T-helper 2 cell treated with Interferon-gamma antibody and Interleukin-4, amounts not matched to agents 100 ng/mL and 5 ng/mL, for 36 hours (primary cell): Measurements from ENCODE around the gene DCTN4. TPM values are rescaled to one million over a fixed set of nuclear protein-coding genes. Genes with fewer than 3 reads are reported as not detected.
"Not testable (repeated sequence)": the region's sequence is repeated elsewhere in the genome, so short reads cannot be mapped to it uniquely, and the experiment has no call there.

ENCODE experiments used
- intact Hi-C: fragments of 100-400 bp; cut with micrococcal nuclease; formaldehyde crosslinking; loops from one replicate; pipeline ENCODE4 v1.15.1; 2023
- total RNA-seq: library from RNA; stranded (reverse); gene quantifications from 2 replicates; pipeline ENCODE4 v1.2.3, GENCODE V29; 2022

The DCTN4 gene
- total RNA-seq: 40.6 and 42.0 TPM in 2 replicates

DNA sequence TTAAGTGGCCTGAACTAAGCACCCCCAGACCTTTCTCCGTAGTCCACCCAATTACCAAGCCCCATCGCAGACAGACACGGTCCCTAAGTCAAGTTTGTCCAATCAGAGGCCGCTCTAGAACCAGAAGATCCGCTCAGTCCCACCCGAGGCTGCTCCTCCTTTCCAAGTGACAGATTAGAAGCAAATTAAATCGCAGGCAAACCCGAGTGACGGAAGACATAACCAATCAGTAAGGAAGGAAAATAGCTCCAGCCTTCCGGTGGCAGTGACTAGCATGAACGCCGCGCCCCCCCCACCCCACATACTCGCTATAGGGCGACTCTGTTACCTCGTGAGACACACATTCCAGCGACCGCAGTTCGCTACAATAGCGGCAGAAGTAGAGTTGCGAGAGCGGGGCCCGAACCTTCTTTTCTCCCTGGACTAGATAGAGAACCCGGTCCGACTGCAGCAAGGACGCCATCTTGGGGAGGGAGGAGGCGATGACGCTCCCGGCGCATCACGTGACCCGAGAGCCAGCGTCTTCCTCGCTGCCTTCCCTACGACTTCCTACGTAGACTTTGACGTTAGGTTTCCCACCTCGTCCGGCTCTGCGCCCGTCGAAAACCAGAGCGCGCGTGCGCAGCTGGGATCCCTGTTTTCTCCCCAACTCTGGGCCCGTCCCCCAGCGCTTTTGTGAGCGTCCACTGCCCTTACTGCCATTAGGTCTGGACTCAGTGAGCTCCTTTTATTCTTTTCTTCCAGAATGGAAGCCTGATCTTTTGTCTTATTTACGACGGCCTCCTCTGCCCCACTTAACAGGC, at the start of gene DCTN4:
TSS of gene DCTN4 (minus strand) at position 487 of the 803 bp plus-strand sequence. CDS start at position 463, 24 bp downstream.
- intact Hi-C loops: loop anchor here (1.0 to 5.0 kb wide), 9 partner anchors 21 to 494 kb away; partner anchors contain the start of genes GM2A, RBM22, RPS14 and TCOF1

DNA sequence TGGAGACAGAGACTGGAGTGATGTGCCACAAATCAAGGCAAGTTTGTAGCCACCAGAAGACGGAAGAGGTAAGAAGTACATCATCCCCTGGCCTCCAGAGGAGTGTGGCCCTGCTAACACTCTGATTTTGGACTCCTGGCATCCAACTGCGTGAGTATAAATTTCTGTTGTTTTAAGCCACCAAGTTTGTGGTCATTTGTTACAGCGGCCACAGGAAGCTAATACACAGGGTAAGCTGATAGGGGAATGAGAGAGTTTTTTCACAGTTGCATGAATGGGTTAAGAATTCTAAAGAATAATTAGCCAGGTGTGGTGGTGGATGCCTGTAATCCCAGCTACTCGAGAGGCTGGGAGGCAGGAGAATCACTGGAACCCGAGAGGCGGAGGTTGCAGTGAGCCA, 45.6 kb upstream of the DCTN4 start:
- intact Hi-C loops: no loop called here

DNA sequence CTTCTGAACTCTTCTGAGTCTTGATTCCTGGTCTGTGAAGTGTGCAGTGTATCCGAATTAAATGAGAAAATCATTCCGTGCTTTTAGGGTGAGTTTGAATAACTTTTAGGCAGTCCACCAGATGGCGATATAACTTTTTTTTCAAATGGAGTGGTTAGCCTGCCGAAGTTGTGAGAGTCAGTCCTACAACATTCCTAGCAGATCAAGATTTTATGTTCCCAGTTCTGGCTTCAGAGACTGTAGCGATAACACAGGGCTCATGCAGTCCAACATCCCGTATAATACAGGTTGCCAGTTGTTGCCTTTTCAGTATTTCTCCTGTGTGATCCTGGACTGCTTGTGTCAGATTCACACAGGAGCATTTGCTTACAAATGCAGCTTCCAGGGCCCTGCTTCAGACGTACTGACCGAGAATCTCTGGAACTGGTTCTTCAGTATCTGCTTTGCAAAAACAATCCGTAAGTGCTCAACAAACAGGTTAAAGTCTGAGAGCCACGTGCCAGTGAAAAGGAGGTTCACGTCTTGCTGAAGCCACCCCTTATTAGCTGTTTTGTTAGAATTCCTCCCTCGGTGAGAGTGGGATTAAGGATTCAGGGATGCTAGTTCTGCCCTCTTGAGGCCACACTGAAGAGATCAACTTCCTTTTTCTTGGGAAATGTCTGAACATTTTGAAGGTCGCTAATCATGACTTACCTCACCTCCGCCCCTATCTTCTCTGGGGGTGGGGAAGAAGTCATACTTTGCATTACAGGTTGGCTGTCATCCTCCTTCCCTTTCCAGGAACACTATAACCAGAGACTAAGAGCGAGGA, 42.5 kb upstream of the DCTN4 start:
- intact Hi-C loops: loop anchor here (1.0 kb wide), 2 partner anchors 46 to 240 kb away; no protein-coding TSS in a partner anchor

DNA sequence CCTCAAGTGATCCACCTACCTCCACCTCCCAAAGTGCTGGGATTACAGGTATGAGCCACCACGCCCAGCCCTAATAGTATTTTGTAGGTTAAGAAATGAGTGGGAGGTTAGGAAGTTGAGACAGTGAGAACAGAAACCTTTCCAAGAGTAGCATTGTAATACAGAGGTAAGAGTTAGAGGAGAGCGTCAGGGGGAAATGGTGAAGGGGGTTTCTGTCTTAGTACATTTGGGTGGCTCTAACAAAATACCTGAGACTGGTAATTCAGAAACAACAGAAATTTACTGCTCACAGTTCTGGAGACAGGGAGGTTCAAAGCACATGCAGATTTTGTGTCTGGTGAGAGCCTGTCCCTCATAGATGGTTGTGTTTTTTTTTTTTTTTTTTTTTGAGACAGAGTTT, 38.6 kb upstream of the DCTN4 start:
- intact Hi-C loops: no loop called here

DNA sequence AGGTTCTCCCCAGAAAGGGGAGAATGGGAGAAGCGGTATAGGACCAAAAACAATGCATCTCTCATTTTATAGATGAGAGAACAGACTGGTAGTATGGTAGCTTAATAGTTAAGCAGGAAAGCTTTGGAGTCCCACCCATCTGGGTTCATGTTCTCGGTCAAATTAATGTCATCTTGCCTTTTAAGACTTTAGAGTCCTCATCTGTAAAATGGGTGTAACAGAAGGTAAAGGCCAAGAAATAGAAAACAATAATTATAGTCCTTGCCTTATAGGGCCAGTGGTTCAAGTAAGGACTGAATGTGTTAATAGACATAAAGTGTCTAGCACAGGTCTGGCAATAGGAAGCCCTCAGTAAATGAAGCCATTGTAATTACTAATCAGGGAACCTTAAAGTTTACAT, 36.1 kb upstream of the DCTN4 start:
- intact Hi-C loops: no loop called here

DNA sequence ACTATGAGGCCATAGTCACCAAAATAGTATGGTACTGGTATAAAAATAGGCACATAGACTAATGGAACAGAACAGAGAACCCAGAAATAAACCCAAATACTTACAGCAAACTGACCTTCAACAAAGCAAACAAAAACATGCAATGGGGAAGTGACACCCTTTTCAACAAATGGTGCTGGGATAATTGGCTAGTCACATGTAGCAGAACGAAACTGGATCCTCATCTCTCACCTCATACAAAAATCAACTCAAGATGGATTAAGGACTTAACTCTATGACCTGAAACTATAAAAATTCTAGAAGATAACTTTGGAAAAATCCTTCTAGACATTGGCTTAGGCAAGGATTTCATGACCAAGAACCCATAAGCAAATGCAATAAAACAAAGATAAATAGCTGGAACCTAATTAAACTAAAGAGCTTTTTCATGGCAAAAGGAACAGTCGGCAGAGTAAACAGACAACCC, 34.6 kb upstream of the DCTN4 start:
- intact Hi-C loops: not testable (repeated sequence)

DNA sequence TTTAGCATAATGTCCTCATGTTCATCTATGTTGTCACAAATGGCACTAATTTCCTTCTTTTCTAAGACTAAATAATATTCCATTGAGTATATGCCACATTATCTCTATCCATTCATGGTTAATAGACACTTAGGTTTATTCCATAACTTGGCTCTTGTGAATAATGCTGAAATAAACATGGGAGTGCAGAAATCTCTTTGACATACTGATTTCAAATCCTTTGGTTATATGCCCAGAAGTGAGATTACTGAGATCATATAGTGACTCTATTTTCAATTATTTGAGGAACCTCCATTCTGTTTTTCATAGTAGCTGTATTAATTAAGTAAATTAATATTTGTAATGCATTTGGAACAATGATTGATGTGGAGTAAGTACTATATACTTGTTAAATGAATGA, 32.7 kb upstream of the DCTN4 start:
- intact Hi-C loops: no loop called here

DNA sequence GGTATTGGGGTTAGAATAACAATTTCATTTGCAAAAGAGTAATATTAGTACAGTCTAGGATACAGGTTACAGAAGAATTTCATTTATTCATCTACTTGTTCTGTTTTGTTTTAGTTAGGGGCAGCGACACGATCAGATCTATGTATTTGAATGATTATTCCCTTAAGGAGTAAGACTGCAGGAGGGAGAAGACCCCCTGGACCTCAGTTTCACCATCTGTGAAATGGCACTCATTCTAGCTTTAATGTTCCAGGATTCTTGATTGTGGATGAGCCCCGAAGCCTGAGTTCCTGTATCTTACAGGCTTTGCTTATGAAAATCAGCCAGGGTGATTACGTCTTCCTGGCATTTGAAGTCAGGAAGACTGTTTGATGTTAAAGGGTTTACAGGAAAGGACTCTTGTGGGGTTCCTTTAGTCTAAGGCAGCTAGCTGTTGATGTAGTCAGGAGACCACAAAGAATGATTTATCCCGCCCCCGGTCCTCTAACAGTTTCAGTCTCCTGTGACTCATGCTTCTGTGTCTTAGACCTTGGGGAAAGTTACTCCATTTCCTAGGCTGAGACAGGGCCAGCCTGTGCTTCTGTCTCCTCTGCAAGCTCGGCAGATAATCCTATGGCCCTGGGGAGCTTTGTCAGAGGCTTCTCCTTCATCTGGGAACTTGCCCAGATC, 31.3 kb upstream of the DCTN4 start:
- intact Hi-C loops: loop anchor here (10.0 kb wide), 2 partner anchors 425 to 1445 kb away; partner anchors contain the start of gene GRPEL2

DNA sequence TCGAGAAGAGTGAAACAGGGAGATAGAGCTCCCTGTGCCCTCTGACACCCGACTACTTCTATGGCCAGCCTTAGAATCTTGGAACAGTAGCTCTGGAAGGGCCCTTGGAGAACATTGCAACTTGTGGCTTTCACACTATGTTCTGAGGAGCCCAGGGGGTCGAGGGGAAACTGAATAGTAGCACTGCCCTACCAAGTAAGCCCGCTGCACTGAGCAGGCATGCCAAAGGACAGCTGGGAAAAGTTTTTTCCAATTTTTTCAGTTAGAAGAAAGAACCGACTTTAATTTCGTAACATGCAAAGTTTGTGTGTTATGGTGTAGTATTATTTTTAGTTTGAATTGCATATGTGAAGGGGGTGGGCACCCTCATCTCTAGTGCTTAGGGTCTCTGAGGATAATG, 30.6 kb upstream of the DCTN4 start:
- intact Hi-C loops: loop anchor here (10.0 kb wide), 2 partner anchors 425 to 1445 kb away; partner anchors contain the start of gene GRPEL2

DNA sequence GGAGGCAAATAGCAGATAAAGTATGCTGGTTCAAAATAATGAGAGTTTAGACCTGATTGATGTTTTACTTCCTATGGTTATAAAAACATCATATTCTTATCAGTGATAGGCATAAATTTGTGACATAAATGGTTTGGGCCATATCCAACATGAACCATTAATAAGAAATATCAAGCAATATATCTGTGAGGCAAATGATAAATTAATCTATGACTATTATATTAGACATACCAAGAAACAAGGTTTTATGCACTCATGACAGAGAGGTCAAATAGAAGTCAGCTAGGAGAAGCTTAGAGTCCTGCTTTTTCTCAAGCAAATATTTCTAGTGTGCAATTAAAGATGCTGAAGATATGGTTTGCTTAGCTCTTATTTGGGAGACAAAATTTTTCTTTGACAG, 30.2 kb upstream of the DCTN4 start:
- intact Hi-C loops: loop anchor here (10.0 kb wide), 2 partner anchors 426 to 1444 kb away; partner anchors contain the start of gene GRPEL2

DNA sequence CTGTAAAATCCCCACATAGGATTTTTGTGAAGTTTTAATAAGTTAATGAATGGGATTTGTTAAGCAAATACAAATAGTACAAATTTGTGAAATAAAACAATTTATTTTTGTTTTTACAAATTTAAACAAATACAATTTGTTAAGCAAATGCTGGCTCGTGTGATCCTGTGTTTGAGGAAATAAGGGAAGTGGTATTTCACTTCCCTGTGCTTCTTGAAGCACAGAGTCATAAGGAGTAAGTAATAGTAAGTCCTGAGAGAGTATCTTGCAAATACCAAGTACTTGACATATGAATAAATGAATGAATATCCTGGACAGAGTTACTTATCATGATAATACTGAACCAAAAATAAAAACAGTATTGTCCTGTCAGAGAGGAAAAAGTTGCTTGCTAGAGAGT, 28.8 kb upstream of the DCTN4 start:
- intact Hi-C loops: loop anchor here (10.0 kb wide), 2 partner anchors 427 to 1443 kb away; partner anchors contain the start of gene GRPEL2

DNA sequence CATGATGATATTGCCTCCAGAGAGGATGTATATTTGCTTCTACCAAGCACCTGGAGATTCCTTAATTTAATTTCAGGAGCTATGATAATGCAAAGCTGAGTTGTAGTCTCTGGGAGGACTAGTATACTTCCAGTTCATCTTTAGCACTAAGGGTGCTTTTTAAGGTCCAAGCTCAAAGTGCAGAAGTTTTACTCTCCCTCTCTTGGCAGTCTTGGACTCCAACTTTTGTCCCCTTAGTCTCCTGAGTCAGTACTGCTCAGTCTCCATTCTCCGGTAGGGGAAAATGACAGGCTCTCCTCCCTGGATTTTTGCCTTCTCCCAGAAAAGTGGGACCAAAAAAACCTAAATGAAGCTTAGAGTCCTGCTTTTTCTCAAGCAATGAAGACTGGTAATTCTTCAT, 28.1 kb upstream of the DCTN4 start:
- intact Hi-C loops: loop anchor here (10.0 kb wide), 2 partner anchors 428 to 1442 kb away; partner anchors contain the start of gene GRPEL2

DNA sequence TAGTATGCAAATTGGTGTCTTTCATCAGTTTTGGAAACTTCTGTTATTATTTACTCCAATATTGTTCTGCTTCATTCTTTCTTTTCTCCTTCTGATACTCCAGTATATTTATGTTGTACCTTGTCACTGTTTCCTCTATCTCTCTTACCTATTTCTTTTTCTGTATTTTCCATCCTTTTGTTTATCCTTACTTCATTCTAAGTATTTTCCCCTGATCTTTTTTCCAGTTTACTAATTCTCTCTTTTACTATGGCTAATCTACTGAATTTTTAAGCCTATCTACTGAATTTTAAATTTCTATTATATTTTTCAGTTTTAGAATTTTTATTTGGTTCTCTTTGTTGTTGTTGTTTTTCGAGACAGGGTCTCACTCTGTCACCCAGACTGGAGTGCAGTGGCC, 27.1 kb upstream of the DCTN4 start:
- intact Hi-C loops: loop anchor here (10.0 kb wide), 2 partner anchors 429 to 1441 kb away; partner anchors contain the start of gene GRPEL2

DNA sequence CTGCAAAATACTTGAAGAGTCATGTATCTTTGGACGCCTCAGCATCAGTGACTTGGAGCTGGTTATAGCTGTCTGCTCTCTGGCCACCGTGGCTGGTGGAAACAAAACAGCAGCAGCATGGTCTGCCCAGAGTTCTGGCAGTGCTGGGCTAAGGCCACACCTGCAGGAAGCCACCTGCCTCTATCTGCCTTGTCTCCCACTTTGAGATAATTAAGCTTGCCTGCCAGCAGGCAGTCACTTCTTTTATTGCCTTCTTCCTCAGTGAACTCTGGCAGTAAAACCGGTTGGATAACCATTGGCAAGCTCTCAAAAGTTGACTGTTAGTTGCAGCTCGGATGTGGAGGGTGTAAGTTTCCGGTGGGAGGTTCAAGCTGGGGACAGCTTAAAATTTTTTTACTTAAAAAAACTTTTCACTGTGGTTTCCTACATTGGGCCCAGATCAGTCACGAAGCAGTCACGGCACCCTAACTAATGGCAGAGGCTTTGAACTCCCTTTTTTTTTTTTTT, 24.7 kb upstream of the DCTN4 start:
- intact Hi-C loops: loop anchor here (1.0 to 10.0 kb wide), 9 partner anchors 25 to 1439 kb away; partner anchors contain the start of genes ANXA6, GRPEL2, IRGM and RBM22

DNA sequence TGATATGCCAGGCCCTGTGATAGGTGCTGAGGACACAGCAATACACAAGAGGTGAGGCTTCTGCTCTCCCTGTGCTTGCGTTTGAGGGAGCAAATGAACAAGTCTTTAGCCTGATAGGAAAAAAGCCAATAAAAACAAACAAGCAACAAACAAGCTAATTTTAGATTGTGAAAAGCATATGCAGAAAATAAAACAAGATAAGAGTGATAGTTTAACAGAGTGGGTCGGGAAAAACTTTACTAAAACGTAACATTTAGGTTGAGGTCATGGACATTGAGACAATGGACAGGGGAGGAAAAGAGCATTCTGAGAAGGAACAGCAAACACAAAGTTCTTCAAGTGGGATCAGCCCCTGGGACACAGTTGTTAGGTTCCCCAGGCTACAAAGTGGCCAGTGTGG, 24.0 kb upstream of the DCTN4 start:
- intact Hi-C loops: loop anchor here (1.0 to 10.0 kb wide), 9 partner anchors 25 to 1438 kb away; partner anchors contain the start of genes ANXA6, GRPEL2, IRGM and RBM22

DNA sequence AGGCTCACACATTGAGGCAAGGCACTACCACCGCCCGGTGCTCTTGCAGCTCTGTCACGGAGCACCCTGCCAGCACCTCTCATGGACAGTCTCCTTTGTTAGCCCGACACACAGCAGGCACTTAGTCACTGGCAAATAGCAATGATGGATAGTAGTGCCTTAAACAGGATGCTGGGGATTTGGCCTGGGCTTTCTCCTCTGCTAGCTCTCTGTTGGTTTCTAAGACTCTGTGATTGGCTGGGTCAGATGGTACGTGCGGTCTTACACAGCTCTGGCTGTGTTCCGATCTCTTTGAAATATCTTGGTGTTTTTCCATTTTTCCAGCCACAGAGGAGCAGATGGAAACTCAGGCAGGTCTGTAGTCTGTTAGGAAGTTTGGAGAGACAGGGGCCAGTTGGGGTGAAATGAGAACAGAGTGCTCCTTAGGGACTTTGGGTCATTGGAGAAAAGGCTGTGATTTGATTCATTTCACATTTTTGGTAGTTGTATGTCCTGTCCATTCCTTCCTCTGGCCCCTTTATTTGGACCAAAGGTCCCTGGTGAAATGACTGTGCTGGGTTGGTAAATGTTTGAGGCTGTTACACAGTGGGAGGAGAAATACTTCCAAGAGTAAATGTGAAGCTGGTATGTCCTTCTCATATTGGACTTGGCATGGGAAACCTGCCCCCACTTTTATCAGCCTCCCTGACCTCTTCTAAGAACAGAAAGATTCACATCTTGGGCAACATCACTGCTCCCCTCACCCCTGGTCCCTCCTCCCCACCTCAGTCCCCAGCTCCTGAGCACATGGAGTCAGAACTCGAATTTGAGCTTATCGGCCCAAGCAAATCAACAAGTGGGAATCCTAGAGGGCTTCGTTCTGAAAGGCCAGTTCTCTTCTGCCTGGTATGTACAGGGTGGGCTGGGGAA, 23.1 kb upstream of the DCTN4 start:
- intact Hi-C loops: loop anchor here (2.0 to 10.0 kb wide), 7 partner anchors 39 to 1437 kb away; partner anchors contain the start of genes ANXA6, GRPEL2, IRGM and TNIP1

DNA sequence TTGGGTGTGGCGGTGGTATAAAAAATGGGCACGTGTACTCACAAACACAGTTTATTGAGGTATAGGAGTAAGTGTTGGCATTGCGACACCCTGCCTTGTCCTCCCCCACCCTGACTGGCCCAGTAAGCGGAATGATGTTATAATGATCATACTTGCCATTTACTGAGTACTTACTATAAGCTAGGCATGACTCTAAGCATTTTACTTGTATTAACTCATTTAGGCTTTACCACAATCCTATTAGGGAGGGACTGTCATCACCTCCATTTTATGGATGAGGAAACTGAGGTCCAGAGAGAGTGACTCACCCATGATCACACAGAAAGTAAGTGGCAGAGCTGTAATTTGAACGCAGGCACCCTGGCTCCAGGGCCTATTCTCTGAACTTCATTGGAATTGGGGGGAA, 22.0 kb upstream of the DCTN4 start:
- intact Hi-C loops: loop anchor here (5.0 to 10.0 kb wide), 5 partner anchors 301 to 1436 kb away; partner anchors contain the start of genes ANXA6, GRPEL2 and TNIP1

DNA sequence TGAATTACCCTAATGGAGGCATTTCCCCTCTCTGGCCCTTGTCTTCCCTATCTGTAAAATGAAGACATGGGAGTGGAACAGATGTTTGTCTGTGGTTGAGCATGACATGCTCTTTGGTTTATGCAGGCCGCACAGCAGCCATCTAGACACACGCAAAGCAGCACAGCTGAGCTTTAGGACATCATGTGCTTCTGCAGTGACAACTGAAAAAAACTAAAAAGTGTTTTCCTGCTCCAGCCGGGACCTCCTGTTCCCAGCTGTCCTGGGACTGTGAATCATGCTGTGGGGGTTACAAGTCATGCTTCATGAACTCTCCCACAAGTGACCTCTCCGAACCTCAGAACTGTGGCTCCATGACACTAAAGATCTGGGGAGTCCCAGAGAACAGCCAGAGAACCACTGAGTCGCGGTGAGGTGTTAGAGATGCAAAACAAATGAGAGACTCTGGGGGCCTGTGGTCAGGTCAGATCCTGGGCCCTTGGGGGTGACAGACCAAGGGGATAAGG, 21.4 kb upstream of the DCTN4 start:
- intact Hi-C loops: loop anchor here (5.0 to 10.0 kb wide), 5 partner anchors 302 to 1435 kb away; partner anchors contain the start of genes ANXA6, GRPEL2 and TNIP1
